HG03064 (cell line): ENCODE measurements around the gene OR14A2.
"Not testable (repeated sequence)": the region's sequence is repeated elsewhere in the genome, so short reads cannot be mapped to it uniquely, and the experiment has no call there.

Experiments used
- ATAC-seq: cut with Tn5 transposase; IDR thresholded peaks from one replicate; pipeline ENCODE4 v1.9.1; 2021; ENCODE audit warnings: low read depth; ENCODE audit not compliant: unreplicated experiment

OR14A2 gene

DNA sequence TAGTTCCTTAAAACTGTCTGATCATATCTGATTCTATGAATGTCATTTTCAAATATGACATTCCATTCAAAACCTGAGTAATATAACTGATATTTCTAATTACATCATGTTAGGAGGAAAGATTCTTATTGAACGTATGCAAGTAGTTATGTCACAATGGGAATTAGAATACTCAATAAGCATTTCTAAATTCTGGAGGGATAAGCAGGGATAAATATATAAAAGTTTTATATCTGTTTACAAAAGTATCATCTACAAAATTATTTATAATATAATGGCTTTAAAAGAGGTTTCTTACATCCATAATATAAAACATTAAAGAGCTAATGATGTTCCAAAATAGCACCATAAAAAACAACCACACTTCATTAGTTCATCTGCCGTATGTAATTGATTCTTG lies at the start of gene OR14A2:
Gene OR14A2 (minus strand): TSS at position 101 of the 400 bp plus-strand sequence.
- ATAC-seq, result no peak

GRCh38 chr1:247797518-247797917 lies 49.6 kb upstream of the OR14A2 start:
- no peak for ATAC-seq

DNA sequence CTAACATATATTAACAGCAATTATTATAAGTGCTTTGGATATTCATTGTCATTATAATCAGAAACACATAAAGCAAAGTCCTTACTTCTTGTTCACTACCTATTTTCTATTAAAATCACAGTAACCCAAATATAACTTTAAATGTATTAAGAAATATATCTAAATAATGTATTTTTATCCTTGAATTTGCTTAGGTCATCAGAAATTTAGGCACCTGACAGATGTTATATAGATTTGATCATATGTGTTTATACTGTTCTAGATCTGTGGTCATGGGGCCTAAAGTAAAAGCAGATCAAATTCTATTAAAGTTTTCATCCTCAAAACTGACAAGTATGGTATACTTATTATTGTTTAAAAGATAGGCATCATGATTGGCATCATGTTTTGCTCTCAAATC lies 21.7 kb upstream of the OR14A2 start:
- no peak for ATAC-seq

- ATAC-seq, result no peak
Measured at GRCh38 chr1:247760456-247760855, 12.5 kb upstream of the OR14A2 start, which contains the start of gene OR1C1. TSS of gene OR1C1 (minus strand) at chr1:247760556. CDS start at chr1:247758406, 2,150 bp downstream.

DNA sequence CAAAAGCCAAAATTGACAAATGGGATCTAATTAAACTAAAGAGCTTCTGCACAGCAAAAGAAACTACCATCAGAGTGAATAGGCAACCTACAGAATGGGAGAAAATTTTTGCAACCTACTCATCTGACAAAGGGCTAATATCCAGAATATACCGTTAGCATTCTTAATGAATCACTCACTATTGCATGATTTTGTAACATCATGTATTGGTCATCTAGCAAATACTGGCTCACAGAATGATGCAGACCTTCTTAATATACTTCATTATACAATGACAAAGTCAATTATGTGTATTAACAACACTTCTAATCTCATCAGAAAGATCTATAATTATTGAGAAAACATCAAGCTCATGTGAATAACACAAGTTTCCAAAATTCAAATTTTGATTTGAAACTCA lies 6.4 kb upstream of the OR14A2 start:
- ATAC-seq, result not testable (repeated sequence)

DNA sequence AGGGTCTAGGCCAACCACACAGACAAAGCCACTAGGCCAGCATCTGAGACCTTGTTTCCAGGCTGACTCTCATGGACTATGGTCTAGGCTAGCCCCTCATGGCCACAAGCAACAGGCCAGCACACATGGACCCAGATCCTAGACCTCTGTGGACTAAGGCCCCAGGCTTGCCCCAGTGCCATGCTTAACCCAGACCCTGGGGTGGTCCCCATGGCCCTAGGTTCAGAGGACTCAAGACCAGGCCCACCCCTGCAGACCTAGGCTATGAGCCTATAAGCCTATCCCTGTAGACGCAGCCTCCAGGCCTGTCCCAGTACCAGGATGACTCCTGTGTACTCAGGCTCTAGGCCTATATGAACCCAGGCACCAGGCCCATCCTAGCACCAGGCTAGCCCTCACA lies 1.9 kb upstream of the OR14A2 start:
- no peak for ATAC-seq

DNA sequence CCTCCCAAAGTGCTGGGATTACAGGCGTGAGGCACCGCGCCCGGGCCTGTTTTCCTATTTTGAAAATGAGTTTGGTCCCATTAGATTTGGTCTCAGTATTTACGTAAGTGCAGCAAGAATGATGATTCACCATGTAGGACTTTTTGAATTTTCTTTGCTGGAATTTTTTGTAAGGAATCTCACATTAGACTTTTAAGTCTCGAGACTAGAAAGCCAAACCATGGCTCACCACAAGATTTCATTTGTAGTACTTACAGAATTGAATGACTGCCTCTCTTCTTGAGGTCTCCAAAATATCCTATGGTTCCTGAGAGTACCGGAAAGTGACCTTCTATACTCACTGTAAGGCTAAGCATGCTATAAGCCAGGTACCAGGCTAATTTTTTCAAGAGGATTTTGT lies 325 bp downstream of the OR14A2 start:
- no peak for ATAC-seq

GRCh38 chr1:247746391-247746935 lies 1.5 kb downstream of the OR14A2 start:
- no peak for ATAC-seq

GRCh38 chr1:247742215-247742760 lies 5.7 kb downstream of the OR14A2 start:
- not testable (repeated sequence) for ATAC-seq

- no peak for ATAC-seq
Measured at GRCh38 chr1:247741756-247742155, 6.2 kb downstream of the OR14A2 start.

DNA sequence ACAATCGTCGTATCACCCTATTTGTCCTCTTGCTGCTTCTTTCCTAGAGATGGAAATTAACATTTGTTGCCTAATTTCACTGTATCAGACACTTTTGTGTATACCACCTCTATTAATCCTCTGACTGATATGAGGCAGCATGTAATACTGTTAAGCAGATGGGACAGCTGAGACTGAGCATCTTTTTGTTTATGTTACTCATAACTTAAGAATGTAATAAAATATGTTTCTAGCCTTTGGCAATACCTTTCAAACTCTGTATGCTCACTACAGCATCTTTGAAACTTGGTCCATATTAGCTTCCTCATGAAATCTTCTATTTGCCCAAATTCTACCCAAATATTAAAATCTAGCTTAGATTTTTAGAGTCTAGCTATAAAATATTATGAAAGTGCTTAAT lies 7.2 kb downstream of the OR14A2 start:
- no peak for ATAC-seq

DNA sequence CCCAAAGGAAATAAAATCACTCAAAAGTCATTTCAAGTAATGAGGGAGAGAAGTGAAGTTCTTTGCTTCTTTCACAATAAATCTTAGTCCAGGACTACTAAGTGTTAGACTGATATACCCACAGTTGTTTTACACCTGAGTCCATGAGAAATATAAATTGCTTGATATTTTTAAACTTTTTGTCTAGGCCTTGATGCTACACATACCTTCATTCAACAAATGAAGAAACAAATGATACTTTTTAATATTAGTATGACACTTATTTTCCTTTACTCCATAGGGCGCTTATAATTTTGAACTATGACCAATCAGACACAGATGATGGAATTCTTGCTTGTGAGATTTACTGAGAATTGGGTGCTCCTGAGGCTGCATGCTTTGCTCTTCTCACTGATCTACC lies 9.6 kb downstream of the OR14A2 start, which contains the start of gene OR14K1:
Gene OR14K1 (plus strand): TSS at position 301 of the 400 bp plus-strand sequence. CDS start 0 bp downstream, at position 301.
- no peak for ATAC-seq

- ATAC-seq, result no peak
Measured at GRCh38 chr1:247721222-247721621, 26.7 kb downstream of the OR14A2 start.

DNA sequence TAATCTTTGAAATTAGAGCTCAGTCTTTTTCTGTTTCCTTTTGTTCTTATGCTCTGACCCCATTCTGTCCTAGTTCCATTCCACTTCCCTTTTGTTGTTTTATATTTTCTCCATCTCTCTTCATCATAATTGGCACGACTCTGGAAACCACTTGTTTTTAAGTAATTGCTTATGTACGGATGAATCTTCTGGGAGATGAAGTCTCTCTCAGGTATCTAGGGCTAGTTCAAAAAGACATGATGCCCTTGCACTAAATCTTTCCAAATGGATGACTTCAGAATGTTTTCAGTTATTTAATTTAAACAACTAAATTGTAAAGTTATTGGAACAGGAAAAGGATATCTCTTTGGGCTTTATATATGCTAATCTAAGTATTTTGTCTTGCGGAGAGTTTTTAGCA lies 31.4 kb downstream of the OR14A2 start, which contains the start of gene OR6F1:
Gene OR6F1 (minus strand): TSS at position 101 of the 400 bp plus-strand sequence. CDS start 3,891 bp downstream, outside the sequence.
- no peak for ATAC-seq

- ATAC-seq, result no peak
Measured at GRCh38 chr1:247713753-247714152, 34.2 kb downstream of the OR14A2 start.

DNA sequence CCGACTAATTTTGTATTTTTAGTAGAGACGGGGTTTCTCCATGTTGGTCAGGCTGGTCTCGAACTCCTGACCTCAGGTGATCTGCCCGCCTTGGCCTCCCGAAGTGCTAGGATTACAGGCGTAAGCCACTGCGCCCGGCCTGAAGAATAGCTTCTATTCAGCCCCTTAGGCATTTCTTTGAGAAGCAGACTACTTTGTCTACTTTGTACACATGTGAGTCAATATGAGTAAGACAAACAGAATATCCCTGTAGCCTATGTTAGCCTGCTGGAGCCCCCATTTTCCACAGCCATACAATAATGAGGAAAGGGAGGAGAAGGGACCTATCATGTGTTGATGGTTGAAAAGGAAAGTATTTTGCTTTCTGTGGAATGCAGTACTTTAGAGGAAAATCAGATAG lies 37.3 kb downstream of the OR14A2 start:
- ATAC-seq, result not testable (repeated sequence)

GRCh38 chr1:247701338-247701737 lies 46.6 kb downstream of the OR14A2 start:
- no peak for ATAC-seq

DNA sequence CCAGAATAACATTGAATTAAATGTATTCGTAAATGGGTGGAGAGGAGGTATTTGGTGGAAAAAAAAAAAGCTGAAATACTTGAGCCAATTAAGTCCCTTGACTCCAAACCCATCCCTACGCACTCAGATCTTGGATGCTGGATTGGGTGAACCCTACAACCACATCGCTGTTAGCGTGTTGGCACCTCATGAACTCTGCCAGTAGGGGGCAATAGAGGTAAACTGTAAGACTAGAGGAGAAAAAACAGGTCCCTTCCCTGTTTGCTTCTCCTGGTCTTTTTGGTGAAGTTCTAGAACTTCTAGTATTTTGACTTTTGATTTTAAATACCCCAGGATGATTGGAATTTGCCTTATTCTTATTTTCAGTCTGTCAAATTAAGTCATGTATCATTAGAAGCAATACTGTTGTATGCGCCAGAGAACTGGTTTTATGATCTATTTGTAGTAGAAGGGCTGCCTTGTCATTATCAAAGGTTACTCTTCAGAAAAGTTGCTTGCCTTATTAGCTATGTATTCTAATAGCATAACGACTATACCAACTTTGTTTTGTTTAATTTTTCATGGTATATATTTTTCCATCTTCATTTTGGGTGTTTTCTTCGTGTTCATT lies 66.5 kb downstream of the OR14A2 start:
- peak; percentile 81 for ATAC-seq

DNA sequence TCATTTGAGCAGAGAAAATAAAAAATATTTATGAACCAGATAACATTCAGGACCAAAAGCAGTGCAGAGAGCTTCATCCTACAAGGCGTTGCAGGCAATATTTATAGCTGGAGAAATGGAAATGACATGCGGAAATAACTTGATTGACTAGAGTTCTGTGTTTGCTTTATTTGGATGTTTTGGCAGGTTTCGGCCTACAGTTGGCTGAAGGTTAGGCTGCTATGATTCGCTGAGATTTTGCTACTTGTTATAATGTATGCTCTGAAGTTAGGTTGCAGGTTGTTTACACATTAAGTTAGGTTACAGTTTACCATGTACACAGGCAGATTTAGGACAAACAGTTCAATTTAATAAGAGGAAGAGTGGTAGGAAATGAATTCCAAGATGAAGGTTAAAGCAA lies 67.8 kb downstream of the OR14A2 start:
- no peak for ATAC-seq

- no peak for ATAC-seq
Measured at GRCh38 chr1:247679639-247680038, 68.3 kb downstream of the OR14A2 start, which contains the start of gene OR13G1. TSS of gene OR13G1 (minus strand) at chr1:247679739. CDS start at chr1:247673041, 6,698 bp downstream.
